ENCODE results near the gene LRRC36. TPM values are rescaled to one million over a fixed set of nuclear protein-coding genes. Genes with fewer than 3 reads are reported as not detected.

Gene LRRC36
- total and polyA plus RNA-seq, 2 of the 13 experiments (the other 11 are each of a cell fraction or from before 2014, with no cell fraction given) = 0.12 to 0.15 TPM

DNA sequence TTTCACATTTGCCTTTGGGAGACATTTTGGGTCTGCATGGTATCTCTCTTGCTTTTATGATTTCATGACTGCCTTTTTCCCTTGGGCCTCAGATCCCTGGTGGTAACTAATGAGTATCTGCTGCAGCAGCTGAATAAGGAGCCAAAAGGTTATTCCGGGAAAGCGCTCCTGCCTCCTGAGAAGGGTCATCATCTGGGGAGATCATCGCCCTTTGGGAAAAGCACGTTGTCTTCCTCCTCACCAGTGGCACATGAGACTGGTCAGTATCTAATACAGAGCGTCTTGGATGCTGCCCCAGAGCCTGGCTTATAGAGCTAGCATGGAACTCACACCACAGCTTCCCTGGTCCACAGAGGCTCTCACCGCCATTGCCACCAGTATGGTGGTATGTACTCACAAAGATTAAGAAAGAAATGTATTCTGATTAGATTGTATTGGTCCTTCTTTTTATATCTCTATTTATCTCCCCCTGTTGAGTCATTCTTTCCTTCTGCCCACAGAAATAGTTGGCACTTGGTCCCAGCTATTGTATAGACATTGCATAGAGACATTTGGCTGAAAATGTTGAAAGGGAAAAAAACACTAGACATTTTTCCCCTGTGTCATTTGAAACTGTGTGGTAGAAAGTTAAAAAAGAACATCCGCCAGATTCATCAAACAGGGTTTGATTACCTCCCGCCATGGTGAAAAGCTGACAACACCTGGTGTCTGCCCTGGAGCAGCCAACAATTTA lies 58.3 kb downstream of the LRRC36 start:
- WGBS (ENCODE audit: low lambda C conversion rate) = 60% methylated on average over 8 of the region's 8 CpGs
- no peak for DNase-seq (ENCODE audit: low spot score)
- Histone ChIP-seq H3K36me3 (replicated peaks in 1 of 2; ENCODE audit: control insufficient read depth in 1 of 2, insufficient read depth in 2 of 2, low read length in 2 of 2) (no peaks in the 10 kb centered on the region), H3K4me1 (ENCODE audit: insufficient read depth, low read length) (no peaks in the 10 kb centered on the region), H3K27me3 (ENCODE audit: control insufficient read depth in 1 of 2, insufficient read depth in 2 of 2, low read length in 2 of 2) (peaks cover 8 to 50% of the 10 kb centered on the region in 2 experiments; a peak in 3 of 5 replicates), H3K79me2 (ENCODE audit: insufficient read depth, low read length) (no peaks in the 10 kb centered on the region), H3K9ac (ENCODE audit: insufficient read depth, low read depth, low read length) (no peak overlapping the region), H3K4me2 (ENCODE audit: low read depth, low read length) (no peak overlapping the region), H4K20me1 (ENCODE audit: insufficient read depth, low read length) (no peaks in the 10 kb centered on the region), H3K9me3 (ENCODE audit: low read length) (no peaks in the 10 kb centered on the region), H3K27ac (ENCODE audit: extremely low read length, insufficient read depth, low read length) (no peak overlapping the region), H2AFZ (ENCODE audit: low read length) (no peak overlapping the region), H3K4me3 (replicated peaks in 1 of 3; ENCODE audit: insufficient read depth in 1 of 3, low read depth in 2 of 3, low read length in 3 of 3) (no peak overlapping the region)
- BruUV-seq (replicated peaks) = no TSS peak
- in situ Hi-C loops (cut with HindIII; ENCODE audit: extremely low pct_ligation_motif_present, low pct_unique_long_range_greater_than_20kb) = no loop called here
- TF ChIP-seq, protein P1, sequence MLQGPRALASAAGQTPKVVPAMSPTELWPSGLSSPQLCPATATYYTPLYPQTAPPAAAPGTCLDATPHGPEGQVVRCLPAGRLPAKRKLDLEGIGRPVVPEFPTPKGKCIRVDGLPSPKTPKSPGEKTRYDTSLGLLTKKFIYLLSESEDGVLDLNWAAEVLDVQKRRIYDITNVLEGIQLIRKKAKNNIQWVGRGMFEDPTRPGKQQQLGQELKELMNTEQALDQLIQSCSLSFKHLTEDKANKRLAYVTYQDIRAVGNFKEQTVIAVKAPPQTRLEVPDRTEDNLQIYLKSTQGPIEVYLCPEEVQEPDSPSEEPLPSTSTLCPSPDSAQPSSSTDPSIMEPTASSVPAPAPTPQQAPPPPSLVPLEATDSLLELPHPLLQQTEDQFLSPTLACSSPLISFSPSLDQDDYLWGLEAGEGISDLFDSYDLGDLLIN (CRISPR knock-in tag; IDR thresholded peaks at IDR 0.05; ENCODE audit: borderline replicate concordance) = no peak
- no peak for TF ChIP-seq TBL1XR1 (IDR thresholded peaks at IDR 0.05; ENCODE audit: borderline replicate concordance, low read length, partially characterized antibody)
- TF ChIP-seq ELF4 (CRISPR knock-in tag; IDR thresholded peaks at IDR 0.05; ENCODE audit: borderline replicate concordance) = no peak
- TF ChIP-seq CREM (IDR thresholded peaks at IDR 0.05) = no peak
- no peak for TF ChIP-seq CREM (CRISPR knock-in tag; IDR thresholded peaks at IDR 0.05)
- no peak for TF ChIP-seq ZNF780A (CRISPR knock-in tag; IDR thresholded peaks at IDR 0.05)
- CTCF ChIA-PET (ENCODE audit: low intra/inter-chr PET ratio, low total read pairs) = no interaction called here
- POLR2A ChIA-PET = no interaction called here
- FAIRE-seq = no peak
- no peak for ATAC-seq
- intact Hi-C loops (cut with micrococcal nuclease; ENCODE audit: unreplicated experiment) = no loop called here

DNA sequence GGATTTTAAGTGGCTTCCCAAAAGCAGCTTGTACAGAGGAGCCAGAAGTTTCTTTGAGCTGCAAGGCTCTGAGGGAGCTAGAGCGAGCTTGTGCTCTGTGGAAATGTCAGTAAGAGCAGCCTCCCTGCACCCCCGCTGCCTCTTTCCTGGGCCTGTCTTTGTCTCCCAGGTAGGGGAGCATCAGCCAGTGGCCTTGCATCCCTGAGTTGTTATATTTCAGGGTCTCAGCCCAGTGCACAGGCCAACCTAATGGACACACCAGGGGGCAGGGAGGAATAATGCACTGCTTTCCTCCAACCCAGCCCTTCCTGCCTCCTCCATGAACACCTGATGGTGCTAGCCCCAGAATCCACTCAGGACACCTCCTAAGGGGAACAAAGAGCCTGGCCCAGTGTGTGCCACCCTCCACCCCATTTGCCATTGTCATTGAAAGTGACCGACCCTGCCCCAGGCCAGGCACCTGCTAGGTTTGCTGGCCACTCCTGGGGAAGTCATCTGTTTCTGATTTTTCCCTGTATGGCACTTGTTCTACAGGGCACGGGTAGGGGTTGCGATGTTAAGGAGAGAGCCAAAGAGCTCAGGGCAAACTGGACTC lies 60.3 kb downstream of the LRRC36 start:
- ATAC-seq (no peak), DNase-seq (ENCODE audit: low spot score) (no peak), FAIRE-seq (no peak)
- TF ChIP-seq, protein P2, sequence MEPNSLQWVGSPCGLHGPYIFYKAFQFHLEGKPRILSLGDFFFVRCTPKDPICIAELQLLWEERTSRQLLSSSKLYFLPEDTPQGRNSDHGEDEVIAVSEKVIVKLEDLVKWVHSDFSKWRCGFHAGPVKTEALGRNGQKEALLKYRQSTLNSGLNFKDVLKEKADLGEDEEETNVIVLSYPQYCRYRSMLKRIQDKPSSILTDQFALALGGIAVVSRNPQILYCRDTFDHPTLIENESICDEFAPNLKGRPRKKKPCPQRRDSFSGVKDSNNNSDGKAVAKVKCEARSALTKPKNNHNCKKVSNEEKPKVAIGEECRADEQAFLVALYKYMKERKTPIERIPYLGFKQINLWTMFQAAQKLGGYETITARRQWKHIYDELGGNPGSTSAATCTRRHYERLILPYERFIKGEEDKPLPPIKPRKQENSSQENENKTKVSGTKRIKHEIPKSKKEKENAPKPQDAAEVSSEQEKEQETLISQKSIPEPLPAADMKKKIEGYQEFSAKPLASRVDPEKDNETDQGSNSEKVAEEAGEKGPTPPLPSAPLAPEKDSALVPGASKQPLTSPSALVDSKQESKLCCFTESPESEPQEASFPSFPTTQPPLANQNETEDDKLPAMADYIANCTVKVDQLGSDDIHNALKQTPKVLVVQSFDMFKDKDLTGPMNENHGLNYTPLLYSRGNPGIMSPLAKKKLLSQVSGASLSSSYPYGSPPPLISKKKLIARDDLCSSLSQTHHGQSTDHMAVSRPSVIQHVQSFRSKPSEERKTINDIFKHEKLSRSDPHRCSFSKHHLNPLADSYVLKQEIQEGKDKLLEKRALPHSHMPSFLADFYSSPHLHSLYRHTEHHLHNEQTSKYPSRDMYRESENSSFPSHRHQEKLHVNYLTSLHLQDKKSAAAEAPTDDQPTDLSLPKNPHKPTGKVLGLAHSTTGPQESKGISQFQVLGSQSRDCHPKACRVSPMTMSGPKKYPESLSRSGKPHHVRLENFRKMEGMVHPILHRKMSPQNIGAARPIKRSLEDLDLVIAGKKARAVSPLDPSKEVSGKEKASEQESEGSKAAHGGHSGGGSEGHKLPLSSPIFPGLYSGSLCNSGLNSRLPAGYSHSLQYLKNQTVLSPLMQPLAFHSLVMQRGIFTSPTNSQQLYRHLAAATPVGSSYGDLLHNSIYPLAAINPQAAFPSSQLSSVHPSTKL (CRISPR knock-in tag; IDR thresholded peaks at IDR 0.05) = no peak
- TF ChIP-seq, protein P3, sequence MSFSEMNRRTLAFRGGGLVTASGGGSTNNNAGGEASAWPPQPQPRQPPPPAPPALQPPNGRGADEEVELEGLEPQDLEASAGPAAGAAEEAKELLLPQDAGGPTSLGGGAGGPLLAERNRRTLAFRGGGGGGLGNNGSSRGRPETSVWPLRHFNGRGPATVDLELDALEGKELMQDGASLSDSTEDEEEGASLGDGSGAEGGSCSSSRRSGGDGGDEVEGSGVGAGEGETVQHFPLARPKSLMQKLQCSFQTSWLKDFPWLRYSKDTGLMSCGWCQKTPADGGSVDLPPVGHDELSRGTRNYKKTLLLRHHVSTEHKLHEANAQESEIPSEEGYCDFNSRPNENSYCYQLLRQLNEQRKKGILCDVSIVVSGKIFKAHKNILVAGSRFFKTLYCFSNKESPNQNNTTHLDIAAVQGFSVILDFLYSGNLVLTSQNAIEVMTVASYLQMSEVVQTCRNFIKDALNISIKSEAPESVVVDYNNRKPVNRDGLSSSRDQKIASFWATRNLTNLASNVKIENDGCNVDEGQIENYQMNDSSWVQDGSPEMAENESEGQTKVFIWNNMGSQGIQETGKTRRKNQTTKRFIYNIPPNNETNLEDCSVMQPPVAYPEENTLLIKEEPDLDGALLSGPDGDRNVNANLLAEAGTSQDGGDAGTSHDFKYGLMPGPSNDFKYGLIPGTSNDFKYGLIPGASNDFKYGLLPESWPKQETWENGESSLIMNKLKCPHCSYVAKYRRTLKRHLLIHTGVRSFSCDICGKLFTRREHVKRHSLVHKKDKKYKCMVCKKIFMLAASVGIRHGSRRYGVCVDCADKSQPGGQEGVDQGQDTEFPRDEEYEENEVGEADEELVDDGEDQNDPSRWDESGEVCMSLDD (CRISPR knock-in tag; IDR thresholded peaks at IDR 0.05; ENCODE audit: borderline replicate concordance) = no peak
- TF ChIP-seq ZNF343 (CRISPR knock-in tag; IDR thresholded peaks at IDR 0.05) (no peak), CEBPG (CRISPR knock-in tag; IDR thresholded peaks at IDR 0.05) (no peak)
- no TSS peak for BruUV-seq (replicated peaks)
- Histone ChIP-seq H3K9ac (ENCODE audit: insufficient read depth, low read depth, low read length) (no peak overlapping the region), H3K79me2 (ENCODE audit: insufficient read depth, low read length) (no peaks in the 10 kb centered on the region), H3K27ac (ENCODE audit: extremely low read length, insufficient read depth, low read length) (no peak overlapping the region), H3K9me3 (ENCODE audit: low read length) (no peaks in the 10 kb centered on the region), H4K20me1 (ENCODE audit: insufficient read depth, low read length) (no peaks in the 10 kb centered on the region), H3K27me3 (ENCODE audit: control insufficient read depth in 1 of 2, insufficient read depth in 2 of 2, low read length in 2 of 2) (peaks cover 9 to 67% of the 10 kb centered on the region in 2 experiments; a peak in 4 of 5 replicates), H3K36me3 (replicated peaks in 1 of 2; ENCODE audit: control insufficient read depth in 1 of 2, insufficient read depth in 2 of 2, low read length in 2 of 2) (no peaks in the 10 kb centered on the region), H3K4me2 (ENCODE audit: low read depth, low read length) (no peak overlapping the region), H3K4me3 (replicated peaks in 1 of 3; ENCODE audit: insufficient read depth in 1 of 3, low read depth in 2 of 3, low read length in 3 of 3) (no peak overlapping the region), H3K4me1 (ENCODE audit: insufficient read depth, low read length) (no peaks in the 10 kb centered on the region), H2AFZ (ENCODE audit: low read length) (no peak overlapping the region)
- ChIA-PET POLR2A (no interaction called here), CTCF (ENCODE audit: low intra/inter-chr PET ratio, low total read pairs) (no interaction called here)
- 42% methylated on average over 5 of the region's 5 CpGs for WGBS (ENCODE audit: low lambda C conversion rate)
- intact Hi-C loops (cut with micrococcal nuclease; ENCODE audit: unreplicated experiment) (no loop called here), in situ Hi-C loops (cut with HindIII; ENCODE audit: extremely low pct_ligation_motif_present, low pct_unique_long_range_greater_than_20kb) (no loop called here)
